Brain microvascular endothelial cell (primary cell): Measurements from ENCODE around the gene TMEM9.

Experiments used
- DNase-seq: peaks from one replicate; pipeline ENCODE4 v3.0.0-alpha.2; 2020
- H3K27ac ChIP-seq: fragments of 250-450 bp; sonication (Bioruptor Pico); 2 replicates; pipeline ENCODE4 v1.5.1; 2020; ENCODE audit warnings: mild to moderate bottlenecking, moderate library complexity
- H3K27me3 ChIP-seq: fragments of 250-450 bp; sonication (Bioruptor Pico); replicated peaks from 2 replicates; pipeline ENCODE4 v1.5.1; 2020; ENCODE audit warnings: mild to moderate bottlenecking
- H3K36me3 ChIP-seq: fragments of 250-450 bp; sonication (Bioruptor Pico); replicated peaks from 2 replicates; pipeline ENCODE4 v1.5.1; 2020; ENCODE audit warnings: mild to moderate bottlenecking
- H3K4me3 ChIP-seq: 2 replicates; pipeline ENCODE4 v1.5.1; 2011; ENCODE audit warnings: low read depth, mild to moderate bottlenecking, control low read depth, low read length, moderate library complexity
- CTCF ChIP-seq: IDR thresholded peaks from 2 replicates; pipeline ENCODE4 v1.5.1; 2011; ENCODE audit warnings: low read depth, mild to moderate bottlenecking, moderate library complexity, low read length, control low read depth, inconsistent platforms; ENCODE audit errors: missing control alignments
- in situ Hi-C: cut with HindIII; loops from 2 replicates; pipeline ENCODE4 v1.10.0; 2017; ENCODE audit warnings: low sequenced_read_pairs, low pct_ligation_motif_present

The TMEM9 gene

GRCh38 chr1:201104141-201104540 is 50.1 kb downstream of the TMEM9 start:
- H3K27ac ChIP-seq = no peak overlapping the region
- no peaks in the 10 kb centered on the region for H3K27me3 ChIP-seq
- TF ChIP-seq CTCF = no peak
- in situ Hi-C loops = no loop called here
- H3K4me3 ChIP-seq = no peak overlapping the region
- no peak for DNase-seq
- H3K36me3 ChIP-seq = no peaks in the 10 kb centered on the region

- DNase-seq = no peak
- Histone ChIP-seq H3K36me3 (no peaks in the 10 kb centered on the region), H3K27ac (no peak overlapping the region), H3K4me3 (no peak overlapping the region), H3K27me3 (peaks cover 1% of the 10 kb centered on the region)
- in situ Hi-C loops = no loop called here
- TF ChIP-seq CTCF = no peak
Measured at GRCh38 chr1:201103666-201104065, 50.6 kb downstream of the TMEM9 start.

GRCh38 chr1:201100169-201100930 is 53.9 kb downstream of the TMEM9 start:
- no peak for DNase-seq
- Histone ChIP-seq H3K27ac (no peak overlapping the region), H3K36me3 (no peaks in the 10 kb centered on the region), H3K4me3 (no peak overlapping the region), H3K27me3 (peaks cover 7% of the 10 kb centered on the region)
- TF ChIP-seq CTCF = no peak
- in situ Hi-C loops = no loop called here

- Histone ChIP-seq H3K27me3 (peaks cover 7% of the 10 kb centered on the region), H3K36me3 (no peaks in the 10 kb centered on the region), H3K4me3 (no peak overlapping the region), H3K27ac (no peak overlapping the region)
- no peak for TF ChIP-seq CTCF
- in situ Hi-C loops = no loop called here
- no peak for DNase-seq
Measured at GRCh38 chr1:201098992-201099677, 55.1 kb downstream of the TMEM9 start.

- in situ Hi-C loops = no loop called here
- H3K27me3 ChIP-seq = peaks cover 7% of the 10 kb centered on the region
Measured at GRCh38 chr1:201096977-201097856, 57.1 kb downstream of the TMEM9 start.

More at GRCh38 chr1:201096977-201097856, 57.1 kb downstream of the TMEM9 start:
- no peak overlapping the region for H3K27ac ChIP-seq
- no peak for DNase-seq
- H3K36me3 ChIP-seq = no peaks in the 10 kb centered on the region
- H3K4me3 ChIP-seq = no peak overlapping the region
- no peak for TF ChIP-seq CTCF
